NOMO-1 (cell line): ENCODE measurements around the gene POSTN.

Experiments used
- DNase-seq, 2 experiments: peaks; one replicate each; lab custom pipeline; 2025; ENCODE audit not compliant: unreplicated experiment in 2 of 2; lab: John Stamatoyannopoulos, UW

Gene POSTN

GRCh38 chr13:37598597-37598996 lies at the start of gene POSTN:
TSS of gene POSTN (minus strand) at chr13:37598768. CDS start at chr13:37598726, 42 bp downstream.
- no peak for DNase-seq

- DNase-seq: no peak
These were observed 48.6 kb upstream of the POSTN start for GRCh38 chr13:37647031-37647650.

- no peak for DNase-seq
These were observed 48.0 kb upstream of the POSTN start for GRCh38 chr13:37646531-37646930.

- DNase-seq: no peak
These were observed 46.7 kb upstream of the POSTN start for GRCh38 chr13:37645181-37645740.

- no peak for DNase-seq
These were observed 42.8 kb upstream of the POSTN start for GRCh38 chr13:37641391-37641790.

- DNase-seq: no peak
These were observed 41.9 kb upstream of the POSTN start for GRCh38 chr13:37640499-37640898.

- DNase-seq: no peak
These were observed 38.1 kb upstream of the POSTN start for GRCh38 chr13:37636701-37637100.

- DNase-seq: no peak
These were observed 33.7 kb upstream of the POSTN start for GRCh38 chr13:37632294-37632693.

- no peak for DNase-seq
These were observed 28.9 kb upstream of the POSTN start for GRCh38 chr13:37627428-37627827.

- DNase-seq: no peak
These were observed 23.3 kb upstream of the POSTN start for GRCh38 chr13:37621811-37622361.

GRCh38 chr13:37618554-37618953 lies 20.0 kb upstream of the POSTN start:
- no peak for DNase-seq

GRCh38 chr13:37617173-37617572 lies 18.6 kb upstream of the POSTN start:
- DNase-seq: no peak

- DNase-seq: no peak
These were observed 17.6 kb upstream of the POSTN start for GRCh38 chr13:37616131-37616530.

GRCh38 chr13:37615276-37615675 lies 16.7 kb upstream of the POSTN start:
- DNase-seq: no peak

- DNase-seq: no peak
These were observed 15.1 kb upstream of the POSTN start for GRCh38 chr13:37613638-37614037.

- no peak for DNase-seq
These were observed 14.7 kb upstream of the POSTN start for GRCh38 chr13:37613236-37613635.

- no peak for DNase-seq
These were observed 10.3 kb upstream of the POSTN start for GRCh38 chr13:37608750-37609339.

GRCh38 chr13:37602733-37603381 lies 4.3 kb upstream of the POSTN start:
- no peak for DNase-seq

- no peak for DNase-seq
These were observed 3.3 kb upstream of the POSTN start for GRCh38 chr13:37601648-37602440.

GRCh38 chr13:37599519-37599918 lies 951 bp upstream of the POSTN start:
- no peak for DNase-seq

- DNase-seq: no peak
These were observed 1.0 kb downstream of the POSTN start for GRCh38 chr13:37597477-37598025.
